A204.1 (cell line): Measurements from ENCODE around the gene LPO.

ENCODE experiments used
- FAIRE-seq: peaks from 2 replicates; lab custom pipeline; 2012; peaks lifted over from hg19 to GRCh38; lab: Jason Lieb, UNC

Gene LPO

GRCh38 chr17:58229881-58230280 lies 8.5 kb upstream of the LPO start:
- FAIRE-seq: no peak

- FAIRE-seq: no peak
Observed at GRCh38 chr17:58231641-58232040, 6.7 kb upstream of the LPO start.

GRCh38 chr17:58232707-58233156 lies 5.7 kb upstream of the LPO start:
- FAIRE-seq: no peak

GRCh38 chr17:58233543-58233942 lies 4.8 kb upstream of the LPO start:
- no peak for FAIRE-seq

GRCh38 chr17:58234512-58234911 lies 3.9 kb upstream of the LPO start:
- no peak for FAIRE-seq

GRCh38 chr17:58235821-58236220 lies 2.6 kb upstream of the LPO start:
- FAIRE-seq: no peak

- FAIRE-seq: no peak
Observed at GRCh38 chr17:58236394-58236793, 2.0 kb upstream of the LPO start.

- no peak for FAIRE-seq
Observed at GRCh38 chr17:58239987-58240386, 1.6 kb downstream of the LPO start.

- no peak for FAIRE-seq
Observed at GRCh38 chr17:58242171-58242784, 3.9 kb downstream of the LPO start.

GRCh38 chr17:58244963-58245362 lies 6.6 kb downstream of the LPO start:
- no peak for FAIRE-seq

GRCh38 chr17:58245428-58246103 lies 7.2 kb downstream of the LPO start:
- FAIRE-seq: no peak

GRCh38 chr17:58246104-58246740 lies 7.8 kb downstream of the LPO start:
- FAIRE-seq: no peak

GRCh38 chr17:58246781-58247180 lies 8.4 kb downstream of the LPO start:
- no peak for FAIRE-seq

GRCh38 chr17:58247511-58248363 lies 9.4 kb downstream of the LPO start:
- FAIRE-seq: no peak

- FAIRE-seq: no peak
Observed at GRCh38 chr17:58248955-58249269, 10.5 kb downstream of the LPO start.

GRCh38 chr17:58249270-58250133 lies 11.1 kb downstream of the LPO start:
- FAIRE-seq: no peak

- no peak for FAIRE-seq
Observed at GRCh38 chr17:58250344-58251011, 12.1 kb downstream of the LPO start.

GRCh38 chr17:58252141-58252540 lies 13.8 kb downstream of the LPO start:
- no peak for FAIRE-seq

GRCh38 chr17:58253082-58253481 lies 14.7 kb downstream of the LPO start:
- FAIRE-seq: no peak

GRCh38 chr17:58254803-58255202 lies 16.4 kb downstream of the LPO start:
- FAIRE-seq: no peak

- no peak for FAIRE-seq
Observed at GRCh38 chr17:58262149-58262548, 23.8 kb downstream of the LPO start.
